Measurements from ENCODE around the gene SIGLEC9.

The SIGLEC9 gene

DNA sequence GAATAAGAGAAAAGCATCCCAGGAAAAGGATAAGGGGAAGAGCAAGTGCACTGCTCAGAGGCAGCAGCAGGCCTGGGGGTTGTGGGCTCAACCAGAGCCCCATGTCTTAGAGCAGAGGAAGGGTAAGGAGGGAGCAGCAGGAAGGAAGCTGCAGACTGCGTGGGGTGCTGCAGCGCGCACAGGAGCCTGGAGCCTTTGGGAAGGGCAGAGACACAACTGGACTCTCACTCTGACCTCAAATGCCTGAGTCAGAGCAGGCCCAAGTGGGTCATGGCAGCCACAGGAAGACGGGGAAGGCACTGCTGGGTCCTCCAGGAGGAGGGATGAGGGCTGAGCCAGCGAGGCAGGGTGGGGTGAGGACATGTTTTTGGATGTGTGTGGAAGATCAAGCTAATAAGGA lies 49.0 kb downstream of the SIGLEC9 start:
- in situ Hi-C loops (cut with HindIII; ENCODE audit: low sequenced_read_pairs), result no loop called here

DNA sequence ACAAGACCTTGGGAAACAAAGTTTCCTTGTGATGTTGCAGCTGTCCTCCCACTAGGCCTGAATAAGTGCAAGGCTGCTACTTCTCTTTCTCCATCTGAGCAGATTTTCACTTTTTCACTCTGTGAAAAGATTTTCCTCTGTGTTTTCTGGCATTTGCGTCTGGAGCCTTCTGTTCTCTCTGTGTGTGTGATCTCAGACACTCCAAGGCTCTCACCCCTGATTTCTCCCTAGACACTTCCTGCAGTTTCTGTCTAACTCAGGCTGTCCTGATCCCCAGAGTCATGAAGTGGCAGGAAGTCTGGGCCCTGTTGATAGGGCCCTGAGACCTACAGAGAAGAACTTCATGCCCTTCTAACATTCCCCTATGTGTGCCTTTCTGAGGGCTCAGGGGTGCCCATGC lies 54.5 kb downstream of the SIGLEC9 start:
- in situ Hi-C loops (cut with HindIII; ENCODE audit: low sequenced_read_pairs), result no loop called here

Measured in endothelial cell of hepatic sinusoid (primary cell).